Measurements from ENCODE around the gene CLEC2L. TPM values are rescaled to one million over a fixed set of nuclear protein-coding genes. Genes with fewer than 3 reads are reported as not detected.

The CLEC2L gene
- total and polyA plus RNA-seq, 2 of the 13 experiments (the other 11 are each of a cell fraction or from before 2014, with no cell fraction given), result 0.20 to 0.25 TPM

- TF ChIP-seq TBP (CRISPR knock-in tag; IDR thresholded peaks at IDR 0.05), result no peak
- no peak for TF ChIP-seq ZKSCAN5 (CRISPR knock-in tag; IDR thresholded peaks at IDR 0.05)
- TF ChIP-seq ZFP36L1 (CRISPR knock-in tag; IDR thresholded peaks at IDR 0.05), result no peak
These were observed 57.0 kb downstream of the CLEC2L start (continued) for GRCh38 chr7:139580435-139580834.

DNA sequence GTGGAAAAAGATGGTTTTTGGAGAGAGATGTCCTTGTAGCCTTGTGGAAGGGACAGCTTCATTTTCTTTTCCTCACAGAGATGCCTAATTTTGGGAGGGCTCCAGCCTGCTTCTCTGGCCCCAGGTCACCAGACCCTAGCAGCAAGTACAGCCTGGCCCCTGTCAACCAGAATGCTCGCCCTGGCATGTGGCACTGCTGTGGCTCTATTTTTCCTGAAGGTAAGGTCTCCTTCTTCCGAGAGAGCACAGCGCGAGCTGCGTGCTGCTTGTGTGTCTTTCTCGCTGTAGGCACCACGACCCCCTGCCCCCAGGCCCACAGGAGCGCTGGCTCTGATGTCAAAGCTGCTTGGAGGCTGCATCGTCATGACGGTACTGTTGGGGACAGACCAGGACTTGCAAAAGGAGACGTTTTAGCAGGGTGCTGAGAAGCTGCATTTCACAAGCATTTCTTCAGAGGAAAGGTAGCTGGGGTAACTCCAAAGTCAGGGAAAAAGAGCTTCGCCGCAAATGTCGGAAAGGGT, 58.7 kb downstream of the CLEC2L start:
- BruUV-seq (replicated peaks), result no TSS peak
- no peak for DNase-seq (ENCODE audit: low spot score)
- H3K27me3 ChIP-seq (ENCODE audit: control insufficient read depth in 1 of 2, insufficient read depth in 2 of 2, low read length in 2 of 2), result no peaks in the 10 kb centered on the region
- no peak for ATAC-seq
- H2AFZ ChIP-seq (ENCODE audit: low read length), result no peak overlapping the region
- intact Hi-C loops (cut with micrococcal nuclease; ENCODE audit: unreplicated experiment) (no loop called here), in situ Hi-C loops (cut with HindIII; ENCODE audit: extremely low pct_ligation_motif_present, low pct_unique_long_range_greater_than_20kb) (no loop called here)
- H3K9ac ChIP-seq (ENCODE audit: insufficient read depth, low read depth, low read length), result no peak overlapping the region
- H3K4me2 ChIP-seq (ENCODE audit: low read depth, low read length), result no peak overlapping the region
- H4K20me1 ChIP-seq (ENCODE audit: insufficient read depth, low read length), result no peaks in the 10 kb centered on the region
- FAIRE-seq, result no peak
- H3K79me2 ChIP-seq (ENCODE audit: insufficient read depth, low read length), result no peaks in the 10 kb centered on the region
- H3K36me3 ChIP-seq (replicated peaks in 1 of 2; ENCODE audit: control insufficient read depth in 1 of 2, insufficient read depth in 2 of 2, low read length in 2 of 2), result peaks cover 31 to 73% of the 10 kb centered on the region in 2 experiments
- H3K27ac ChIP-seq (ENCODE audit: extremely low read length, insufficient read depth, low read length), result no peak overlapping the region
- H3K4me1 ChIP-seq (ENCODE audit: insufficient read depth, low read length), result no peaks in the 10 kb centered on the region
- no peak overlapping the region for H3K4me3 ChIP-seq (replicated peaks in 1 of 3; ENCODE audit: insufficient read depth in 1 of 3, low read depth in 2 of 3, low read length in 3 of 3)
- POLR2A ChIA-PET, result no interaction called here
- WGBS (ENCODE audit: low lambda C conversion rate), result 98% methylated on average over 12 of the region's 14 CpGs
- CTCF ChIA-PET (ENCODE audit: low intra/inter-chr PET ratio, low total read pairs), result no interaction called here
- no peaks in the 10 kb centered on the region for H3K9me3 ChIP-seq (ENCODE audit: low read length)
- TF ChIP-seq, protein P1, sequence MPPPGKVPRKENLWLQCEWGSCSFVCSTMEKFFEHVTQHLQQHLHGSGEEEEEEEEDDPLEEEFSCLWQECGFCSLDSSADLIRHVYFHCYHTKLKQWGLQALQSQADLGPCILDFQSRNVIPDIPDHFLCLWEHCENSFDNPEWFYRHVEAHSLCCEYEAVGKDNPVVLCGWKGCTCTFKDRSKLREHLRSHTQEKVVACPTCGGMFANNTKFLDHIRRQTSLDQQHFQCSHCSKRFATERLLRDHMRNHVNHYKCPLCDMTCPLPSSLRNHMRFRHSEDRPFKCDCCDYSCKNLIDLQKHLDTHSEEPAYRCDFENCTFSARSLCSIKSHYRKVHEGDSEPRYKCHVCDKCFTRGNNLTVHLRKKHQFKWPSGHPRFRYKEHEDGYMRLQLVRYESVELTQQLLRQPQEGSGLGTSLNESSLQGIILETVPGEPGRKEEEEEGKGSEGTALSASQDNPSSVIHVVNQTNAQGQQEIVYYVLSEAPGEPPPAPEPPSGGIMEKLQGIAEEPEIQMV (CRISPR knock-in tag; IDR thresholded peaks at IDR 0.05; ENCODE audit: low read depth), result no peak
- TF ChIP-seq GRHL1 (CRISPR knock-in tag; conservative IDR thresholded peaks at IDR 0.05) (no peak), GZF1 (CRISPR knock-in tag; IDR thresholded peaks at IDR 0.05) (no peak), ZNF558 (CRISPR knock-in tag; IDR thresholded peaks at IDR 0.05; ENCODE audit: borderline replicate concordance) (no peak), ZNF337 (CRISPR knock-in tag; IDR thresholded peaks at IDR 0.05; ENCODE audit: borderline replicate concordance, low read depth) (no peak), SNRNP70 (IDR thresholded peaks at IDR 0.05; ENCODE audit: low read depth, low read length) (no peak), JUN (CRISPR knock-in tag; IDR thresholded peaks at IDR 0.05) (no peak)
- TF ChIP-seq, protein P2, sequence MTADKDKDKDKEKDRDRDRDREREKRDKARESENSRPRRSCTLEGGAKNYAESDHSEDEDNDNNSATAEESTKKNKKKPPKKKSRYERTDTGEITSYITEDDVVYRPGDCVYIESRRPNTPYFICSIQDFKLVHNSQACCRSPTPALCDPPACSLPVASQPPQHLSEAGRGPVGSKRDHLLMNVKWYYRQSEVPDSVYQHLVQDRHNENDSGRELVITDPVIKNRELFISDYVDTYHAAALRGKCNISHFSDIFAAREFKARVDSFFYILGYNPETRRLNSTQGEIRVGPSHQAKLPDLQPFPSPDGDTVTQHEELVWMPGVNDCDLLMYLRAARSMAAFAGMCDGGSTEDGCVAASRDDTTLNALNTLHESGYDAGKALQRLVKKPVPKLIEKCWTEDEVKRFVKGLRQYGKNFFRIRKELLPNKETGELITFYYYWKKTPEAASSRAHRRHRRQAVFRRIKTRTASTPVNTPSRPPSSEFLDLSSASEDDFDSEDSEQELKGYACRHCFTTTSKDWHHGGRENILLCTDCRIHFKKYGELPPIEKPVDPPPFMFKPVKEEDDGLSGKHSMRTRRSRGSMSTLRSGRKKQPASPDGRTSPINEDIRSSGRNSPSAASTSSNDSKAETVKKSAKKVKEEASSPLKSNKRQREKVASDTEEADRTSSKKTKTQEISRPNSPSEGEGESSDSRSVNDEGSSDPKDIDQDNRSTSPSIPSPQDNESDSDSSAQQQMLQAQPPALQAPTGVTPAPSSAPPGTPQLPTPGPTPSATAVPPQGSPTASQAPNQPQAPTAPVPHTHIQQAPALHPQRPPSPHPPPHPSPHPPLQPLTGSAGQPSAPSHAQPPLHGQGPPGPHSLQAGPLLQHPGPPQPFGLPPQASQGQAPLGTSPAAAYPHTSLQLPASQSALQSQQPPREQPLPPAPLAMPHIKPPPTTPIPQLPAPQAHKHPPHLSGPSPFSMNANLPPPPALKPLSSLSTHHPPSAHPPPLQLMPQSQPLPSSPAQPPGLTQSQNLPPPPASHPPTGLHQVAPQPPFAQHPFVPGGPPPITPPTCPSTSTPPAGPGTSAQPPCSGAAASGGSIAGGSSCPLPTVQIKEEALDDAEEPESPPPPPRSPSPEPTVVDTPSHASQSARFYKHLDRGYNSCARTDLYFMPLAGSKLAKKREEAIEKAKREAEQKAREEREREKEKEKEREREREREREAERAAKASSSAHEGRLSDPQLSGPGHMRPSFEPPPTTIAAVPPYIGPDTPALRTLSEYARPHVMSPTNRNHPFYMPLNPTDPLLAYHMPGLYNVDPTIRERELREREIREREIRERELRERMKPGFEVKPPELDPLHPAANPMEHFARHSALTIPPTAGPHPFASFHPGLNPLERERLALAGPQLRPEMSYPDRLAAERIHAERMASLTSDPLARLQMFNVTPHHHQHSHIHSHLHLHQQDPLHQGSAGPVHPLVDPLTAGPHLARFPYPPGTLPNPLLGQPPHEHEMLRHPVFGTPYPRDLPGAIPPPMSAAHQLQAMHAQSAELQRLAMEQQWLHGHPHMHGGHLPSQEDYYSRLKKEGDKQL (CRISPR knock-in tag; IDR thresholded peaks at IDR 0.05; ENCODE audit: low read depth), result no peak
- TF ChIP-seq, protein P3, sequence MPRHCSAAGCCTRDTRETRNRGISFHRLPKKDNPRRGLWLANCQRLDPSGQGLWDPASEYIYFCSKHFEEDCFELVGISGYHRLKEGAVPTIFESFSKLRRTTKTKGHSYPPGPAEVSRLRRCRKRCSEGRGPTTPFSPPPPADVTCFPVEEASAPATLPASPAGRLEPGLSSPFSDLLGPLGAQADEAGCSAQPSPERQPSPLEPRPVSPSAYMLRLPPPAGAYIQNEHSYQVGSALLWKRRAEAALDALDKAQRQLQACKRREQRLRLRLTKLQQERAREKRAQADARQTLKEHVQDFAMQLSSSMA (CRISPR knock-in tag; IDR thresholded peaks at IDR 0.05), result no peak

Data from HepG2 (cell line).